Measurements from ENCODE around the gene SH2B2.
A peak's percentile ranks its signal among the peaks of the same experiment; 100 is the strongest.
"Not testable (repeated sequence)": the region's sequence is repeated elsewhere in the genome, so short reads cannot be mapped to it uniquely, and the experiment has no call there.

The SH2B2 gene

GRCh38 chr7:102337420-102337819 is 50.8 kb downstream of the SH2B2 start:
- peak; percentile 1 for DNase-seq

DNA sequence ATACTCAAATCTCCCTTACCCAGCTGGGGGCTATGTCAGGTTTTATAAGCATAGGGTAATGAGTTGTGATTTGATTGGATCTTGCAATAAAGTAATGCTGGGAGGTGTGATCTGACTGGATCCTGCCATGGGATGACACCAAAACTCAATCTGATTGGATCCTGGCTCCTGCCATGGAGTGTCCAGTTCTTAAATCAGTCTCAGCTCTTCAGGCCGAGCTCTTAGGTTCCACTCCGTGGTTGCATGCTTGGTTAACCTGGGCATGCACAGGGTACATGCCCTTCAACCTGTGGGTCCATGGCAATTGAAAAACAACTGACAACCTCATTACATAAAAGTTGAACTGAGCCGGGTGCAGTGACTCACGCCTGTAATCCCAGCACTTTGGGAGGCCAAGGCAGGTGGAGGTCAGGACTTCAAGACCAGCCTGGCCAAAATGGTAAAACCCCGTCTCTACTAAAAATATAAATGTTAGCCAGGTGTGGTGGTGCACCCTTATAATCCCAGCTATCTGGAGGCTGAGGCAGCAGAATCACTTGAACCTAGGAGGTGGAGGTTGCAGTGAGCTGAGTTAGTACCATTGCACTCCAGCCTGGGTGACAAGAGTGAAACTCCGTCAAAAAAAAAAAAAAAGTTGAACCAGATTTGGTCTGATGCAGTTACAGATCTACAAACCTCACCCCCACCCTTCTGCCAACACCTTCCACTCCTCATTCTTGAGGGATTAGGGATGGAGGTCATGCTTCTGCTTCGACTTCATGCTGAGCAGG is 54.1 kb downstream of the SH2B2 start:
- DNase-seq = peak; percentile 39

- not testable (repeated sequence) for DNase-seq
Observed at GRCh38 chr7:102346983-102347382, 60.3 kb downstream of the SH2B2 start.

GRCh38 chr7:102356344-102356743 is 69.7 kb downstream of the SH2B2 start, which contains the start of gene SPDYE6:
Gene SPDYE6, minus strand, starts transcription at chr7:102356444. Its CDS starts 421 bp downstream, at chr7:102356023.
- DNase-seq = not testable (repeated sequence)

DNA sequence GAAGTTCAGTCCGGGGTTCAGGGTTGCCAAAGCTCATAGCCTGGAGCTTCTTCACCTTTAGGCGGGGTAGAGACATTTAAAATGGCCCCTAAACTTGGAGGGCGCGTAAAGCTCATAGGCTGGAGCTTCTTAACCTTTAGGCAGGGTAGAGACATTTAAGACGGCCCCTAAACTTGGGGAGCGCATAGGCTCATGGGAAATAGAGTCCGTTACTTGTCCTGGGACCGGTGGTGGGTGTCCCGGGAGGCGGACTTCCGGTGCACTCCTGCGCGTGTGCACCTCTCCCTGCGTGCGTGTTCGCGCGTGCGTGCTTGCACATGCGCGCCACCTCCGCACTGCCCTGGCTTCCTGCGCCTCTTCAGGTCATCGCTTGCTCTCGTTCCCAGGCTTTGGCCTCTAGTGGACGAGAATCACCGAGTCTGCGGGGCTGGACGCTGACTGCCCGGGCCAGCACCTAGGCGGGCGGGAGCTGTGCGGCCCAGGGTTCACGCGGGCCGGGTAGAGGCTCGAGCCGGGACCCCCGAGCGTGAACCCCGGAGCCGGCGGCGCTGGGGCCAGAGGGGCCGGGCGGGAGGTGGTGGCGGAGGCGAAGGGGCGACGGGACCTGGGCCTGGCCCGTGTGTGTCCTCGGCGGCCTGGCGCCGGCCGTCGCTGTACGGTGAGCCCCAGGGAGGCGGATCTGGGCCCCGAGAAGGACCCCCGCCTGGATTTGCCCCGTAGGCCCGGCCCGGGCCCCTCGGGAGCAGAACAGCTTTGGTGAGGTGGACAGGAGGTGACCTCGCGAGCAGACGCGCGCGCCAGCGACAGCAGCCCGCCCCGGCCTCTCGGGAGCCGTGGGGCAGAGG is 77.1 kb downstream of the SH2B2 start:
- peak; percentile 99 for DNase-seq

DNA sequence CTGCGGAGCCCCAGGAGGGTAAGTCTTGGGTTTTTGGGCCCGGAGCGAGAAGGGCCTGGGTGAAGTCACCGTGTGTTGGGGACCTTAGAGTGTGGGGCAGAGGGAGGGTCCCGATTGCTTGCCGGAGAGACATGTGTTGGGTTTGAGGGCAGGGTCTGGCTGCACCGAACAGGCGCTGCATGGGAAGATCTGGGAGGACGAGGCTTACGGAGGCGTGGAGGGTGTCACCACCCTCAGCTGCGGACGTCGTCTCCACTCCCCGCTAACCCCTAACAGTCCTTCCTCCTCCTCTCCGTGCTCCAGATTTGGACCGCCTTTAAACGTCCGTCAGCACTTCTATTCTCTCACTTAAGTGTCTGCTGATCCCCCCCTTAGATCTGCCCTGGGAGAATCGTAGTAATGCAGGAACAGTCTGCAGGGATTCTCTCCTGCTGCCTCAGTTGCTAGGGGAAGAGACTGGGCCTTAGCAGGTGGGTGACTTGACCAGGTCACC is 77.8 kb downstream of the SH2B2 start:
- DNase-seq = peak; percentile 27

- not testable (repeated sequence) for DNase-seq
Observed at GRCh38 chr7:102365390-102365789, 78.7 kb downstream of the SH2B2 start.

DNA sequence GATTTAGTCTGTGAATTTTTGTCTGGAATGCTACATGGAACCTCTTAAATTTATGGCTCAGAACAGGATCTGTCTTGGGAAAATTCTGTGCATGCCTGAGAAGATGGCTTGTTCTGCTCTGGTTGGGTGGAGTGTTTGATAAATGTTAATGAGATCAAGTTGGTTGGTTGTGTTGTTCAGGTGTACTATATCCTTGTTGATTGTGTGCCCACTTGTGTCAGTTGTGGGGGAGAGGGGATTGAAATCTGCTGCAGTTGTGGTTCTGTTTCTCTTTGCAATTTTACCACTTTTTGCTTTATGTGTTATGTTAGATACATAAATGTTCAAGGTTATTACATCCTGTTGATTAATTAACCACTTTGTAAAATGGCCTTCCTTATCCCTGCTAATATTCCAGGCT is 83.4 kb downstream of the SH2B2 start:
- DNase-seq = not testable (repeated sequence)

Data from RPMI8226 (cell line).